Measurements from ENCODE around the gene CTCF.

DNA sequence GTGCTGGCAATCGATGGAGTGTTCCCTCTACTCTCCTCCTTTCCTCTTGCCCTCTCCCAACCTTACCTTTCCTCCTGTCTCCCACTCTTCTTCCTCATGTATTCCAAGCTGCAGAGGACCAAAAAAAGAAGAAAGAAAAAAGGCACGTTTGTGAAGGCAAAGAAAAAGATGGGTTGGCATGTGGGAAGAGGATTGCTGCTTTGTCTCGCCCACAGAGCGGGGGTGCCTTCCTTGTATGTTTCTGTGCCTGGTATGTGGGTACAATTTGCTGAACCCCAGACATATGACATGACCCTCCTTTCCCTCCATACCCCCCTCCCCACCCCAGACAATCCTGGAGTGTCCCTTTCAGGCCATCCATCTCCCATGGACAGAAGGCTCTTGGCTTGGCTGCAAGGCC, 13.1 kb upstream of the CTCF start:
- TF ChIP-seq POLR2A (IDR thresholded peaks at IDR 0.05; ENCODE audit: low read depth, low read length) (no peak), POLR2AphosphoS5 (IDR thresholded peaks at IDR 0.05; ENCODE audit: low read depth, low read length) (no peak), TAF1 (IDR thresholded peaks at IDR 0.05; ENCODE audit: borderline replicate concordance, low read depth, low read length) (no peak)

All from GM12892 (cell line).